Measurements from ENCODE around the gene TACR2. TPM values are rescaled to one million over a fixed set of nuclear protein-coding genes. Genes with fewer than 3 reads are reported as not detected.

Gene TACR2
- total RNA-seq, 2 experiments from 2014 or later: not detected

DNA sequence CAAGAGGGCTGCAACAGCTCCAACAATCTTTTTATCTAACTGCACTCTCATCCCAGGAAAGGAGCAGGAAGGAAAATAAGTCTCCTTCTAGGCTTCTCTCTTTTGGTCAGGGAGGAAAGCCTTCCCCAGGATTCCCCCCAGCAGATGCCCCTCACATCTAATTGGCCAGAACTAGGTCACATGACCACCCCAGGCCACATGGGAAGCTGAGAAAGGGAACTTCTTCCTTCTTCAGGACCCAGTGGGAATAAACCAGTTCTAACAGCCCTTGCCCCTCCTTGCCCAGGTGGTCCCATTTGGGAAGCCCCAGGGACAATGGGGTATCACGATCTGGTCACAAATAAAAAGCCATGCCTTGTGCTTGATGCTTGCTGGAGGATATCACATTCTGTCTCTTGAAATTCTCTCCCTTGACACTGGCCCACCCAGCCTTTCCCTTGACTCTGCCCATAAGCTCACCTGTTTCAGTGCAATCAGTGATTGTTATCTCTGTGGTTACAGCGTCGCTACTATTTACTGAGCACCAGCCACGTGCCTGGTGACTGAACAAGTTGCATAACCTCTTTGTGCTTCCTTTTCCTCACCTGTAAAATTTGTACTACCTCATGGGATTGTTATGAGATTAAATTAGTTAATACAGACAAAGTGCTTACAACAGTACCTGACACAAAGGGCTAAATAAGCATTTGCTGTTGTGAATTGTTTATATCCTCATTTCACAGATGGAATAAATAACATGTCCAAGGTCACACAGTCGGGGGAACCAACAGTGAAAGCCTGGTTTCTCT, 9.0 kb upstream of the TACR2 start:
- ChIA-PET CTCF (interaction anchor here (2.8 kb wide), 1 partner anchor 18 kb away, joined by 10 read pairs; no protein-coding TSS in a partner anchor), POLR2A (no interaction called here)

DNA sequence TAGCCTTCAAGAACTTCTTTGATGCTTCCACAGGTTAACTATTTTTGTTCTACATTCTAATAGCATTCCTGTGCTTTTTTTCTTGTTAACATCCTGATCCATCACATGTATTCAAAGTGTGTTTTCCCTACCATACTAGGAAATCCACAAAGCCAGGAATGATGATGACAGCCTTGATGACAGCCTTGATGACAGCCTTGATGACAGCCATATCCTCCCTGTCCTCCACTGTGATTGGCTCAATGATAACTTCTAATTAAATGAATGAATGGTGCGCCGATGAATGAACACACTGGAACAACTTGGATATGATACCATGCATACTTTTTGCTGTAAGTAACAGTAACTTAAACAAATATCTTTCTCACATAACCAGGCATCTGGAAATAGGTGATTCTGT, 8.3 kb upstream of the TACR2 start:
- ChIA-PET POLR2A (no interaction called here), CTCF (interaction anchor here (0.6 to 2.8 kb wide), 2 partner anchors 17 to 722 kb away, joined by 3 to 10 read pairs; no protein-coding TSS in a partner anchor)

DNA sequence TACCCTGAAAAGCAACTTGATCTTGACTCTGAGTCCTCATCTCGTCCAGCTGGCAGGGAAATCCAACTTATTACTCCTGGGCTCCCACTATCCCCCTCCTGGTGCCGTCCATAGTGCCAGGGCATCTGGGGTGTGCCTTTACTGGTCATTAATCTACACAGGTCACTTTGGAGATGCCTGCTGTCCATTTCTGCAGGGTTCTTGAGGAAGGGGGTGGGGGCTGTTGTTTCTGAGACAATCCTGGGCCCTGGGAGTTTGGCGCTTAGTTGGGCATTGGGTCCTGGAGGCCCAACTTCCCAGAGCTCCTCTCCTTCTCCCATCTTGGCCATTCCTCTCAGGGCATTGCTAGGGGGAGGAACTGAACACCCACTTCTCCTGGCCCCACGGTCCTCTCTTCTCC, 6.0 kb upstream of the TACR2 start:
- CTCF ChIA-PET: interaction anchor here (1.7 kb wide), 1 partner anchor 27 kb away, joined by 4 read pairs; no protein-coding TSS in a partner anchor
- POLR2A ChIA-PET: no interaction called here

DNA sequence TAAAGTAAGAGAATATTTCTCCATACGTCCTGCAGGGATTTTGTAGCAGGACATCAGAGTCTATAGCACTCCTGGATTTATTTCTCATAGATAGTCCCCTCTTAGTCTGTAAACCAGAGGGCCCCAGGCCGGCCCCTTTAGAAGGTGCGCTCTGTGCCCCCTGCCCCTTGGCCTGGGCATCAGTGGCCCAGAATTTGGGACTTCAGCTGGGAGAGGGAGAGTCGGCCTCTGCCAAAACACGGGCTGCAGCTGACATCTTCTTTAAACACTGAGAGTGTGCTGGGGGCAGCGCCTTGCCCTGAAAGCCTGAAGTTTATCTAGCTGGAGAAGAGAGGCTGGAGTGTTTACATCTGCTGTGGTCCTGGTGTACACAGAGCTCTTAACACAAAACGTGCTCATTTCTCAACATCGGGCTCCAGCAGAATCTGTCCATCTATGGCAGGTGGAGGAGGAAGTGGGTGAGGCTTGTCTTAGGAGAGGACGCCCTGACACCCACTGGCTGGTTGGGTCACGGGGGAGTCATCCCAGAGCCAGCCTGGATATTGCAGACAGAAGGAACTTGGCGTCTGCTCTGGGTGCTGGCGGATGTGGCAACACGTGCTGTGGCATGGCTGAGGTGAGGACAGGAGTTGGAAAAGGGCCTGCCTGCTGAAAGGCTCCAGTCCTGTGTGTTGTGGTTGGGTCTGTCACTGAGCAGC, 5.0 kb upstream of the TACR2 start:
- CTCF ChIA-PET: interaction anchor here (1.7 kb wide), 1 partner anchor 28 kb away, joined by 4 read pairs; no protein-coding TSS in a partner anchor
- POLR2A ChIA-PET: no interaction called here

DNA sequence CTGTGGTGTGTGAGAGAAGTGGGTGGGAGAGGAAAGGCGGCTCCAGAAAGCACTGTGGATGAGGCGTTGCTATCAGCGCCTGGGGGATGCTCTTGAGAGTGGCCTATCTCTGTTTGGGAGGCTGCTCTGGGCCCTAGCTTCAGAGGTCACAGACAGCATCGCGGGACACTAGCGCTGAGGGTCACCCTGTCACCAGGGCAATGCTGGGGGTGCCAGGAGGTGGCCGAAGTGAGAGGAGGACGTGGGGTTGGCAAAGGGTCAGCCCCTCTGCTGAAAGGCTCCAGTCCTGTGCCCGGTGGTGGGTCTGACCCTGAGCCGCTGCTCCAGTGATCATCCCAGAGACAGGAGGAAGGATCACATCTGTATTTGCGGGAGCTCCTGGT, 3.0 kb upstream of the TACR2 start:
- CTCF ChIA-PET: interaction anchor here (1.8 kb wide), 1 partner anchor 11 kb away, joined by 8 read pairs; no protein-coding TSS in a partner anchor
- POLR2A ChIA-PET: no interaction called here

DNA sequence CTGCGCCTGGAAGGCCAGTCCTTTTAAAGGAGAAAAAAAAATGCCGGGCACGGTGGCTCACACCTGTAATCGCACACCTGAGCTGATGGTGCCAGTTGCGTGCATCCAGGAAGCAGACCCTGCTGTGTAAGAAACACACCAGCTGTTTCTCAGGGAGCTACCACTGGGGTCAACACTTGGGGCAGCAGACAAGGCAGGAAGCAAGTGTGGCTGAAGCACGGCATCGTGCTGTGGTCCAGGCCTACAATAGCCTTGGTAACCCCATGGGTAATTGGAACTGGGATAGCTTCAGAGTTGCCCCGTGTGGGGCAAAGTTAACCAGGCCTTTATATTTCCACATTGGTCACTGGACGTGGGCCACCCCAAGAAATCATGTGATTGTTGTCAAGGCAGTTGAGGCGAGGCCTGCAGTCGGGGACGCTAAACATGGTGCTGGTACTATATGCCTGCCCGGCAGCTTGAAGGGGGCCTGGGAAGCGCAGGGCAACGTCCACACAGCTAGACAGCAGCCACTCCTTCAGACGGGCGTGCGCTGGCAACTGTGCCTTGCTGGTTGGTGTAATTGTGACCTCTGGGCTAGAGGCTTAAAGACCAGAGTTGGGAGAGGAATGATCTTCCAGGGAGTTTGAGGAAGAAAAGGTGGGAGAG, 2.5 kb upstream of the TACR2 start:
- POLR2A ChIA-PET: no interaction called here

DNA sequence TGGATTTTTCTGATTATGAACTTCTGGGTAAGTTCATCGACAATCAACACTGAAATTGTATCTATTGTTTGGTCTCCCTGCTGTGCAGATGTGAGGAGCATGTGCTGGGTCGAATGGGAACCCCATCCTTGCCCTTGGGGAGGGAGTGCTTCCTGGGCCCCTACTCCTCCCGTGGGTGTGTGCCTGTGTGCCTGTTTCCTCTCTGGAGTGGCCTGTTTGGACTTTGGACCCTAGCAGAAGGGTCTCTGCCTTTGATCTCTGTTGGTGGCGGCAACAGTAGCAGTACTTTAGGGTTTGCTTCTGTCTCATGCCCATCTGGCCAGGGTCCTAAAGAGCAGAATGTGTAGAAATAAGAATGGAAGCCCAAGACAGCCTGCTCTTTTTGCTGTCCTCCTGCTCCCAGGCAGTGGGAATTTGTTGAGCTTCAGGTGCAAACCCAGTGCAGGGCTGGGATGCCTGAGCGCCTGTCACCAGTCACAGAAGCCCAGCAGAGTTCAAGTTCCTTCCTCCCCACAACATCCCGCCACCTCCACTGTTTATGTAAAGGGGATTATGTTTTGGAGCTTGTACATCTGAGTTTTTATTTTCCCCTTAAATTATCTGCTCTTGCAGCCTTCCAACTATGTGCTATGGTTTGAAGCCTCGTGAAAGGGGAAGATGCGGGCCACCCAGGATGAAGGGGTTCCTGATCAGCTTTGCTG, 1.5 kb upstream of the TACR2 start:
- ChIA-PET POLR2A (no interaction called here), CTCF (interaction anchor here (0.6 to 1.8 kb wide), 3 partner anchors 8 to 89 kb away, joined by 4 to 8 read pairs (median 5); no protein-coding TSS in a partner anchor)

More for the DNA sequence above, 2.5 kb upstream of the TACR2 start:
- CTCF ChIA-PET: interaction anchor here (1.8 kb wide), 1 partner anchor 11 kb away, joined by 8 read pairs; no protein-coding TSS in a partner anchor

DNA sequence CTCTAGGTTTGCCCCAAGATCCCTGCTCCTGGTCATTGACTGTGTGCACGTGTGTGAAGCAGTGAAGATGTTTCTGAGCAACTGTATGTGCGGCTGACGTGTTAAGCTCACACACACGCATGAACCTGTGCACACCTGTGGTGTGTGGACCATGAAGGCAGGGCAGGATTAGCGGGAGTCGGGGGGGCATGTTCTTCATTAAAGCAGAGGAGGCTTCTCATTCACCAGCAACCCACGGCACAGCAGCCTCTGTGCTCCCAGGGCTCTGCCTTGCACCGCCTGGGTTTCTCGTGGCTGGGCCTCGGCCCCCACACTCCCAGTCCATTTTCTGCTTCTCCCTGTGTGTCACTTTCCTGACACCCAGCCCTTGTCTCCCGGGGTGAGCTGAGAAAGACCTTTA, 824 bp upstream of the TACR2 start:
- CTCF ChIA-PET: interaction anchor here (1.4 kb wide), 1 partner anchor 90 kb away, joined by 5 read pairs; no protein-coding TSS in a partner anchor
- POLR2A ChIA-PET: no interaction called here

DNA sequence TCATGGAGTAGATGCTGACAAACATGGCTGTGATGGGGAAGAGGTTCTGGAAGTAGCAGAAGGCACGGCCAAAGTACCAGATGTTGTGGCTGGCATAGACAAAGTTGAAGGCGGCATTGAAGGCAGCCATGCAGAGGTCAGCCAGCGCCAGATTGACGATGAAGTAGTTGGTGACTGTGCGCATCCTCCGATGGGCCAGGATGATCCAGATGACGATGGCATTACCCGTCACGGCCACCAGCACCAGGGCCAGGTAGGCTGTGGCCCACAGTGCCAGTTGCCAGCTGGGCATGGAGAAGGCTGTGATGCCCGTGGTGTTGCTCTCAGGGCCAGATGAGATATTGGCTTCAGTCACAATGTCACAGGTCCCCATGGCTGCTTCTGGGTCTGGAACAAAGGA, 767 bp downstream of the TACR2 start:
- ChIA-PET POLR2A (interaction anchor here (0.7 kb wide), 1 partner anchor 50 kb away, joined by 3 read pairs; no protein-coding TSS in a partner anchor), CTCF (no interaction called here)

DNA sequence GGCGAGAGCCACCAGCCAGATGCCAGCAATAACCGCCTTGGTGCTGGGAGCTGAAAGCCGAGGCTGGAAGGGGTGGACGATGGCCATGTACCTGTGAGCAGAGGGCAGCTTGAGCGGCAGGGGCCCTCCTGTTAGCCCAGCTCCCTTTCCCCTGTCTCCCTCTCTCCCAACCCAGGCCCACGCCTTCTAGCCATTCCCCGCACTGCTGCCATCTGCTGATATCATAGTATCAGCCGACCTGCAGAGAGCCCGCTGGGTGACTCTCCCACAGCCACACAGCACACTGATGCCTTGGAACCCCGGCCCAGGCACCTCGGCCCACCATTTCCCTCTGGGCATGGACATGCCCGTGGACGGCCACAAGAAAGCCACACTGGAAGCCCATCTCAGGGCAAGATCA, 1.7 kb downstream of the TACR2 start:
- POLR2A ChIA-PET: interaction anchor here (0.7 kb wide), 1 partner anchor 49 kb away, joined by 3 read pairs; no protein-coding TSS in a partner anchor
- CTCF ChIA-PET: no interaction called here

DNA sequence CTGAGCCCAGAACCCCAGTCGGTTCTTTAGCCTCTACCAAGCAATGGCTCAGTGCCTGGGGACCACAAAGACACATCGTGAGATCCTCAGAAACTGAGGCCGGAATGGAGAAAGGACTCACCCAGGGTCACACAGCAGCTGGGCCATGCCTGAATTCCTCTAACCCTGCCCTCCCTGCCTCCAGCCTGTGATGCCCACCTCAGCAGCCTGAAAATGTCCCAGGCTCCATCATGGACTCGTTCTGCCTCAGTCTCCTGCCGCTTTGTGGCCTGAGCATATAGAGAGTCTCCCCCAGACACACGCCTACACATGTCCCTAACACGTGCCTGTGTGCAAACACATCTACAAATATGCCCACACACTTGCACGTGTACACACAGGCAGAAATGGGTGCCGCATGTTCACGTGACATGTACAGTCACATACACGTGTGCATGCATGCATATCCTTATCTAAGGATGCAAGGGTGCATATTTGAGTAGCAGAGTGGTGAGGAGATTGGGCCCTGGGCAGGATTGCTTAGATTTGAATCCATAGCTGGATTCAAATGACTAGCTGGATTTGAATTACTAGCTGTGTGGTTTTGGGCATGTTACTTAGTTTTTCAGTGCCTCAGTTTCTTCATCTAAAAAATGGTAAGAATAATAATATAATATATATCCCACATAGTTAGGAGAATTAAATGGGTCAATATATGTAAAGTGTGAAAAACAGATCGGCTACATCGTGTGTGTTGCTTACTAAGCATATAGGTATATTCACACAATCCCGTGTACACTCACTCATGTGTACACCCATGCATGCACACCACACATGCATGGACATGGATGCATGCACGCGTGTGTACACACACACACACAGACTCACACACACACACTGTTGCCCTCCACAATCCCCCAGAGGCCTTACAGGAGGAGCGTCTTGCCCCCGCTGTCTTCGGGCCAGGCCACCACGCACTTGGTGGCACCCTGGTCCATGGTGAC, 2.4 kb downstream of the TACR2 start:
- POLR2A ChIA-PET: no interaction called here
- CTCF ChIA-PET: interaction anchor here (1.4 kb wide), 1 partner anchor 93 kb away, joined by 7 read pairs; no protein-coding TSS in a partner anchor

DNA sequence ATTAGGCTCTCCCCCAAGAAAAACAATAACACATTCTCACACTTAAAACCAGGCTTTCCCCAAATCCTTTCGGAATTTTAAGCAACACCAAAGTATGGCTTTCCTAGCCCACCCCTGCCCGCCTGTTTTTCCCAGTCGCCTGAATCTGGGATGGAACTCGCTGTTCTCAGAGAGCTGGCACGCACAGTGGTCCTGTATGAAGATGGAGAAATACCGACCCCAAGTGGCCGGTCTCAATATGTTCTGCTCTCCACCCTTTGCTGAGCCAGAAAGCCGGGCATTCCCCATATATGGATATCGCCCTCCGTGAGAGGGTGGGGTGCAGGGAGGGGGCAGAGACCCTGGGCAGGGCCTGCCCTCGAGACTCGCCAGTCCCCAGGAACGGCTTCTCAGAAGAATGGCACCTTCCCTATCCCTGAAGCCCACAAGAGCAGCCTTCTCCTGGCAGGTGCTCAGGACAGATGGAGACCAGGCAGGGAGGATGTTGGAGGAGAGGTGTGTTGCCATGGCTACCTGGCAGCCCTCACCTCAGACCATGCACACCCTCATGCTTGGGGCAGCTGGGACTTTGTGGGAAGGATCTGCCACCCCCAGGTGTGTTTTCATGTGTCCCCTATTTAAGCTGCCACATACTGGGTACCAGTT, 3.4 kb downstream of the TACR2 start:
- POLR2A ChIA-PET: no interaction called here
- CTCF ChIA-PET: interaction anchor here (1.4 kb wide), 1 partner anchor 94 kb away, joined by 7 read pairs; no protein-coding TSS in a partner anchor

DNA sequence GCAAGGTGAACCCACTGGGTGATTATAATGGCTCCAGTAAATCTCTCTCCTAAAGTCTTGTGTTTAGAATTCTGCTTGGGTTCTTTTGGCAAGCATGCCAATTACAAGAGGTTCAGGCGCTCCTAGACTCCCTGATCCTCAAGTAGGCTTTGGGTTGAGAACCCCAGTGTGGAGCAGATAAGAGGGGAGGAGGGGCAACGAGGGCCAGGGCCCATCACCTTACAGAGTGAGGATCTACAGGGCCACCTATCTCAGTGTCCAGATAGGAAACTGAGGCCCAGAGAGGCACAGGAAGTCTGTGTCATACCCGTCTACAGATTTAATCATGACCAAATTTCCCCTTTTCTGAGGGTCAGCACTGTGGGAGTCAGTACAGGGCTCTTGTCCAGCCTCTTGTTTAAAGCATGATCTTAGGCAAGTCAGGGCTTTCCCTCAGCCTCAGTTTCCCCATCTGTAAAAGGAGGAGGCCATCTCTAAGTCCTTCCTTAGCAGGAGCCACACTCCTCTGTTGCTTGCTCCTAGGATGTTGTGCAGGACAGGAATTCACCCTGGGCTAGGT, 4.4 kb downstream of the TACR2 start:
- ChIA-PET CTCF (no interaction called here), POLR2A (no interaction called here)

DNA sequence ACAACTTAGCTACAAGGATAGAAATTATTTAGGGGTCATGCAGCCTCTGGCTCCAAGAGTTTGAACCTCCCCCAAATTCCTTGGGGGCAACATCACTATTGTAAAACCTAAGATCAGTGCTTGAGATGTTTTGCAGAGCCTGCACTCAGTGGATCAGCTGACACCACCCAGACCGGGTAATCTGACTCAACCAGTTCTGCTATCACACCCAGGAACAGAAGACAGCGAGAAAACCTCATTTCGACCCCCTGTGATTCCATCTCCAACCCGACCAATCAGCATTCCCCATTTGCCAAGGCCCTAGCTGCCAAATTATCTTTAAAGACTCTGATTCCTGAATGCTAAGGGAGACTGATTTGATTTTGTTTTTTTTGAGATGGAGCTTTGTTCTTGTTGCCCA, 5.2 kb downstream of the TACR2 start:
- POLR2A ChIA-PET: interaction anchor here (0.6 kb wide), 1 partner anchor 18 kb away, joined by 4 read pairs; no protein-coding TSS in a partner anchor

DNA sequence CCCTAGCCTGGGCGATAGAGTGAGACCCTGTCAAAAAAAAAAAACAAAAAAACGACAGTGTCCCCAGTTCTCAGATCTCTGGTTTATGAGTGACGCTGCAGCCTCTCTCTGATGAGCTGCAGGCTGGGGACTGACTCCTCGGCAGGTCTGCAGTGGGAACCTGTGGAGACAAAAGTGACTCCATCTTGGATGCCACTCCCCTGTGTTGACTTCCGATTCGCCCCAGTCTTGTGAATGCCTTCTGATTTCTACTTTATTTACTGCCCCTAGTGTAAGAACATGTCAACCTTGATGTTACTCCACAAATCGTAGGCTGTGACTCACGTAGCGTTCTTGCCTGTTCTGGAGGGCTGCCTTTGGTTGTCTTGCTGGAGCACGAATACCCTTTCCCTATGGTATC, 6.2 kb downstream of the TACR2 start:
- CTCF ChIA-PET: interaction anchor here (0.7 to 1.3 kb wide), 2 partner anchors 8 to 19 kb away, joined by 3 to 4 read pairs; no protein-coding TSS in a partner anchor

More for the DNA sequence above, 5.2 kb downstream of the TACR2 start:
- CTCF ChIA-PET: interaction anchor here (1.3 kb wide), 1 partner anchor 18 kb away, joined by 3 read pairs; no protein-coding TSS in a partner anchor

DNA sequence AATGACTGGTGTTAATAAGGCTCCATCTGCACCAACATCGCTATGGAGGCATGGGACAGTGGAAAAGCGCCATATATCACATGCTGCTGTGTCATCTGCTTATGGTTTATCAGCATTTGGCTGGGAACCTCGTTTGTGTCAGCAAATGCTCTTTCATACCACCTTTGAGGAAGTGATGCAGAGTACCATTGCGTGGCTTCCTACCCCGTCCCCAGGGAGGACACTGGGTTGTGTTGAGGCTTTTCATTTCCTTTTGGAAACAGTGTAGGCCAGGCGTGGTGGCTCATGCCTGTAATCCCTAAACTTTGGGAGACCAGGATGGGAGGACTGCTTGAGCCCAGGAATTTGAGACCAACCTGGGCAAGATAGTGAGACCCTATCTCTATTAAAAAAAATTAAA, 6.8 kb downstream of the TACR2 start:
- CTCF ChIA-PET: no interaction called here
- POLR2A ChIA-PET: no interaction called here

More for the DNA sequence above, 6.2 kb downstream of the TACR2 start:
- POLR2A ChIA-PET: no interaction called here

DNA sequence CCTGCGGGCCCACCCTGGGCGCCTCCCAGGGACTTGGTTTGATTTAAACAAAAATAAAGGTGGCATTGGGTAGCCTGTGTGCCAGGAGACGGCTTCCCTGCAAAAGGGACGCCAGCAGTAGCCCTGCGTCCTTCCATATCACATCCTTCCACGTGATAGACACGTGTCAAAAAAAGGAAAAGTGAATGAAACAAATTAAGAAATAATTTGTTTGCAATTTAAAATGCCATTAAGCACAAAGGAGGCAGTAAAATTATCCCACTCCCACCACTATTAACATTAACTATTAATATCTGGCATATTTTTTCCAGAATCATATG, 7.6 kb downstream of the TACR2 start:
- CTCF ChIA-PET: interaction anchor here (1.0 to 2.6 kb wide), 4 partner anchors 15 to 180 kb away, joined by 4 to 13 read pairs (median 6); no protein-coding TSS in a partner anchor
- POLR2A ChIA-PET: interaction anchor here (1.3 kb wide), 1 partner anchor 16 kb away, joined by 5 read pairs; no protein-coding TSS in a partner anchor
